GM06990 (cell line): ENCODE measurements around the gene MRAP.

ENCODE experiments used
- DNase-seq: peaks from one replicate; pipeline ENCODE4 v3.0.0-alpha.2; 2011; ENCODE audit not compliant: insufficient read length; ENCODE audit errors: extremely low read depth
- H3K27me3 ChIP-seq: replicated peaks from 2 replicates; pipeline ENCODE4 v1.6.0; 2011; ENCODE audit warnings: low read length; ENCODE audit not compliant: control insufficient read depth, insufficient read depth
- H3K36me3 ChIP-seq: 2 replicates; pipeline ENCODE4 v1.5.1; 2011; ENCODE audit warnings: low read length; ENCODE audit not compliant: control insufficient read depth, insufficient read depth
- H3K4me3 ChIP-seq: replicated peaks from 2 replicates; pipeline ENCODE4 v1.5.1; 2011; ENCODE audit warnings: low read depth, mild to moderate bottlenecking, control low read depth, low read length
- CTCF ChIP-seq: IDR thresholded peaks from 2 replicates; pipeline ENCODE4 v1.5.1; 2011; ENCODE audit warnings: low read length, control low read depth, mild to moderate bottlenecking, inconsistent platforms; ENCODE audit not compliant: insufficient read depth, poor library complexity, severe bottlenecking

MRAP gene

GRCh38 chr21:32317726-32318125 lies 19.1 kb downstream of the MRAP start:
- TF ChIP-seq CTCF = no peak
- DNase-seq = no peak
- peaks cover 59% of the 10 kb centered on the region for H3K36me3 ChIP-seq
- no peak overlapping the region for H3K4me3 ChIP-seq
- H3K27me3 ChIP-seq = no peaks in the 10 kb centered on the region

GRCh38 chr21:32319012-32319411 lies 20.4 kb downstream of the MRAP start:
- Histone ChIP-seq H3K4me3 (no peak overlapping the region), H3K36me3 (peaks cover 67% of the 10 kb centered on the region), H3K27me3 (no peaks in the 10 kb centered on the region)
- TF ChIP-seq CTCF = no peak
- DNase-seq = no peak

GRCh38 chr21:32320059-32320458 lies 21.4 kb downstream of the MRAP start:
- Histone ChIP-seq H3K36me3 (peaks cover 67% of the 10 kb centered on the region), H3K27me3 (no peaks in the 10 kb centered on the region), H3K4me3 (no peak overlapping the region)
- TF ChIP-seq CTCF = no peak
- DNase-seq = no peak

DNA sequence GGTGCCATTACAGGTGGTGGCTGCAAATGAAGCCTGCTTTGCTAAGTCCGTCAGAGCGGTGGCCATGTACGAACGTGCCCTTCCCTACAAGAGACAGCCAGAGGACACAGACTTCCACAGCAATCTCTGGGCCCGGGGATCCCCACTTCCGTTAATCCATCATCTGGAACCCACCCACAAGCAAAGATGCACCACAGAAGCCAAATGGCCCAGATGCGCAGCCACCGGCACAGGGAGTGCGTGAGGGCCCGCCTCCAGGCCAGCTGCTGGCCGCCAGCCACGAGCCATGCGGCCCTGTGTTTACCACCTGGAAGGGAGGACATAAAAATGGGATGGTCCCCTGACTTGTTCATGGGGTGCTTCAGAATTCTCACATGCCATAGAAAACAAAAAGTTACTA lies 22.1 kb downstream of the MRAP start:
- no peaks in the 10 kb centered on the region for H3K27me3 ChIP-seq
- peaks cover 64% of the 10 kb centered on the region for H3K36me3 ChIP-seq
- H3K4me3 ChIP-seq = no peak overlapping the region
- DNase-seq = no peak
- TF ChIP-seq CTCF = no peak

DNA sequence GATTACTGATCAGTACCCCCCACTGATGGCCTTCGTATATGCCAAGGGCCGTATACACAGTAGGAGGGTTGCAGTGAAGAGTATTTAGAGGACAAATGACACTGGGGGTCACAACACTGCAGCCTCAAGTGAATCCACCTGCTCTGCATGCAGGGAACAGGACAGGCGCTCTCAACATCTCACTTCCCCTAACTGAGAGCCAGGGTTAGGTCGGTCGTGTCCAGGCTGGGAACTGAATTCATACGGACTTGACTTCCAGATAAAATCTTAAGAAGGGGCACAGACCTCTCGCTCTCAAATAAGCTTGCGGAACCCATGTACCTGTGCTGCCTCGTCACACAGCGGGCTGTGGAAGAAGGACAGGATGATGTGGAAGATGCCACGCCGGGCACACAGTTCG lies 22.8 kb downstream of the MRAP start:
- DNase-seq = no peak
- no peak for TF ChIP-seq CTCF
- Histone ChIP-seq H3K4me3 (no peak overlapping the region), H3K27me3 (no peaks in the 10 kb centered on the region), H3K36me3 (peaks cover 60% of the 10 kb centered on the region)

DNA sequence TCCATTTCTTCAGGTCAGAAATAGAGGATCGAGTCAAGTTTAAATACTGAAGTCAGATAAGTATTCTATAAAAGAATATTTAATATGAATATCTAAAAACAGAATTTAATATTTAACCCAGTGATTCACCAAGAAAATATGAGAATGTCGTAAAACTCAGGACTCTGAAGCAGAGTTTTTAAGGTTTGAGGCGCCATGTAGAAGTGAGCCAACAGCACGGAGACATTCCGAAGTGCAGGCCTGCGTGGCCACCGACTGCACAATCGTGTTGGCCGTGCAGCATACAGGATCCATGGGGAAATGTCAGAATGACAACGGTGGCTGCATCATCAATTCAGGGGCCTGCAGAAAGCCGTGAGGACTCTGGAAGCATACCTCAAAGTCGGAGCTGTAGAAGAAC lies 23.4 kb downstream of the MRAP start:
- Histone ChIP-seq H3K4me3 (no peak overlapping the region), H3K27me3 (no peaks in the 10 kb centered on the region), H3K36me3 (peaks cover 54% of the 10 kb centered on the region)
- no peak for DNase-seq
- no peak for TF ChIP-seq CTCF
